Measurements from ENCODE around the gene CSTF2T. TPM values are rescaled to one million over a fixed set of nuclear protein-coding genes. Genes with fewer than 3 reads are reported as not detected.

The CSTF2T gene
- total and polyA plus RNA-seq, 2 donors (not counting 1 experiment from before 2014, with no cell fraction given), result 4.5 to 36.4 TPM

- H3K27ac ChIP-seq (ENCODE audit: low read length in 2 of 2), result no peak overlapping the region
- Mint-ChIP-seq H3K27me3 (peaks cover 10% of the 10 kb centered on the region), H3K9me3 (ENCODE audit: insufficient read depth) (no peaks in the 10 kb centered on the region), H3K4me3 (no peak overlapping the region), H3K4me1 (no peaks in the 10 kb centered on the region), H3K27ac (no peak overlapping the region)
- H3K9ac ChIP-seq (ENCODE audit: low read length), result no peak overlapping the region
- H3K4me3 ChIP-seq (ENCODE audit: control extremely low read depth in 1 of 5, extremely low read depth in 1 of 5, insufficient read depth in 1 of 5, low read depth in 2 of 5, low read length in 4 of 5), result no peak overlapping the region
- no peak for ATAC-seq (ENCODE audit: low read depth)
- WGBS (ENCODE audit: insufficient coverage), result 100% methylated on average over 2 of the region's 5 CpGs
- ChIA-PET CTCF (interaction anchor here (0.9 kb wide), 1 partner anchor 10 kb away, joined by 3 read pairs; no protein-coding TSS in a partner anchor), POLR2A (no interaction called here)
- H4K20me1 ChIP-seq (ENCODE audit: control insufficient read depth, insufficient read depth, low read length, poor library complexity, severe bottlenecking), result no peaks in the 10 kb centered on the region
- intact Hi-C loops (cut with micrococcal nuclease), result no loop called here
- H3K4me2 ChIP-seq (replicated peaks; ENCODE audit: low read depth, low read length, poor library complexity, severe bottlenecking), result no peak overlapping the region
- no peaks in the 10 kb centered on the region for H3K4me1 ChIP-seq (ENCODE audit: control insufficient read depth in 2 of 2, insufficient read depth in 2 of 2, low read length in 2 of 2)
- H3K9me3 ChIP-seq (ENCODE audit: control extremely low read depth in 1 of 3, control insufficient read depth in 2 of 3, insufficient read depth in 1 of 3, low read length in 2 of 3), result no peaks in the 10 kb centered on the region
- H3K27me3 ChIP-seq (replicated peaks in 1 of 4; ENCODE audit: control extremely low read depth in 1 of 4, control insufficient read depth in 3 of 4, insufficient read depth in 4 of 4, low read length in 3 of 4), result no peaks in the 10 kb centered on the region
- H2AFZ ChIP-seq (ENCODE audit: insufficient read depth, low read depth, low read length, poor library complexity, severe bottlenecking), result no peak overlapping the region
- TF ChIP-seq EZH2 (IDR thresholded peaks at IDR 0.05; ENCODE audit: borderline replicate concordance, insufficient read depth, low read depth, low read length, poor library complexity, severe bottlenecking) (no peak), CTCF (IDR thresholded peaks at IDR 0.05) (no peak)
- no peaks in the 10 kb centered on the region for H3K36me3 ChIP-seq (replicated peaks in 1 of 2; ENCODE audit: control extremely low read depth in 1 of 2, control insufficient read depth in 1 of 2, extremely low read depth in 1 of 2, insufficient read depth in 2 of 2, low read length in 1 of 2)
- DNase-seq, result no peak
- no peaks in the 10 kb centered on the region for H3K79me2 ChIP-seq (ENCODE audit: control insufficient read depth, insufficient read depth, low read length)
These were observed 30.4 kb downstream of the CSTF2T start for GRCh38 chr10:51669041-51669440.

- Histone ChIP-seq H3K36me3 (replicated peaks in 1 of 2; ENCODE audit: control extremely low read depth in 1 of 2, control insufficient read depth in 1 of 2, extremely low read depth in 1 of 2, insufficient read depth in 2 of 2, low read length in 1 of 2) (no peaks in the 10 kb centered on the region), H3K9ac (ENCODE audit: low read length) (no peak overlapping the region), H3K79me2 (ENCODE audit: control insufficient read depth, insufficient read depth, low read length) (no peaks in the 10 kb centered on the region), H3K4me1 (ENCODE audit: control insufficient read depth in 2 of 2, insufficient read depth in 2 of 2, low read length in 2 of 2) (no peaks in the 10 kb centered on the region), H2AFZ (ENCODE audit: insufficient read depth, low read depth, low read length, poor library complexity, severe bottlenecking) (no peak overlapping the region), H4K20me1 (ENCODE audit: control insufficient read depth, insufficient read depth, low read length, poor library complexity, severe bottlenecking) (no peaks in the 10 kb centered on the region), H3K4me2 (replicated peaks; ENCODE audit: low read depth, low read length, poor library complexity, severe bottlenecking) (no peak overlapping the region), H3K27me3 (replicated peaks in 1 of 4; ENCODE audit: control extremely low read depth in 1 of 4, control insufficient read depth in 3 of 4, insufficient read depth in 4 of 4, low read length in 3 of 4) (no peaks in the 10 kb centered on the region), H3K4me3 (ENCODE audit: control extremely low read depth in 1 of 5, extremely low read depth in 1 of 5, insufficient read depth in 1 of 5, low read depth in 2 of 5, low read length in 4 of 5) (no peak overlapping the region), H3K27ac (ENCODE audit: low read length in 2 of 2) (no peak overlapping the region), H3K9me3 (ENCODE audit: control extremely low read depth in 1 of 3, control insufficient read depth in 2 of 3, insufficient read depth in 1 of 3, low read length in 2 of 3) (no peaks in the 10 kb centered on the region)
- TF ChIP-seq CTCF (IDR thresholded peaks at IDR 0.05), result no peak
- no peak for TF ChIP-seq EZH2 (IDR thresholded peaks at IDR 0.05; ENCODE audit: borderline replicate concordance, insufficient read depth, low read depth, low read length, poor library complexity, severe bottlenecking)
- no peak overlapping the region for H3K27ac Mint-ChIP-seq
- H3K4me1 Mint-ChIP-seq, result no peaks in the 10 kb centered on the region
- ChIA-PET POLR2A (no interaction called here), CTCF (no interaction called here)
- intact Hi-C loops (cut with micrococcal nuclease), result no loop called here
- DNase-seq (no peak), ATAC-seq (ENCODE audit: low read depth) (no peak)
- H3K4me3 Mint-ChIP-seq, result no peak overlapping the region
- peaks cover 9% of the 10 kb centered on the region for H3K27me3 Mint-ChIP-seq
- no peaks in the 10 kb centered on the region for H3K9me3 Mint-ChIP-seq (ENCODE audit: insufficient read depth)
These were observed 31.1 kb downstream of the CSTF2T start for GRCh38 chr10:51668336-51668689.

Measured in B cell (primary cell).